ENCODE results near the gene DNAJC6. TPM values are rescaled to one million over a fixed set of nuclear protein-coding genes. Genes with fewer than 3 reads are reported as not detected.
"Not testable (repeated sequence)": the region's sequence is repeated elsewhere in the genome, so short reads cannot be mapped to it uniquely, and the experiment has no call there.

DNAJC6 gene
- total and polyA plus RNA-seq, 10 donors: 0.20 to 9.7 (median 5.7) TPM

- intact Hi-C loops (cut with DNase I; ENCODE audit: low total_unique reads): no loop called here
- no peak for DNase-seq
- no peaks in the 10 kb centered on the region for H3K27me3 ChIP-seq (replicated peaks in 1 of 7)
- no peaks in the 10 kb centered on the region for H3K4me1 ChIP-seq
- H3K27ac ChIP-seq: no peak overlapping the region
- H3K9me3 ChIP-seq: no peaks in the 10 kb centered on the region
- no peaks in the 10 kb centered on the region for H3K36me3 ChIP-seq
- TF ChIP-seq POLR2AphosphoS5 (IDR thresholded peaks at IDR 0.05) (no peak), CTCF (IDR thresholded peaks at IDR 0.05 in 8 of 11, conservative IDR thresholded peaks at IDR 0.05 in 3 of 11) (no peak), POLR2A (IDR thresholded peaks at IDR 0.05) (no peak)
- H3K4me3 ChIP-seq: no peak overlapping the region
- WGBS, 5 donors: 42 to 61% (median 57%) methylated on average over 1 of the region's 1 CpG
Observed at GRCh38 chr1:65372557-65372956, 63.2 kb downstream of the DNAJC6 start.

GRCh38 chr1:65377496-65378246 lies 68.3 kb downstream of the DNAJC6 start:
- Histone ChIP-seq H3K27me3 (replicated peaks in 1 of 7) (no peaks in the 10 kb centered on the region), H3K4me1 (no peaks in the 10 kb centered on the region), H3K27ac (no peak overlapping the region), H3K4me3 (no peak overlapping the region), H3K36me3 (no peaks in the 10 kb centered on the region), H3K9me3 (no peaks in the 10 kb centered on the region)
- TF ChIP-seq CTCF (IDR thresholded peaks at IDR 0.05 in 8 of 11, conservative IDR thresholded peaks at IDR 0.05 in 3 of 11) (no peak), POLR2AphosphoS5 (IDR thresholded peaks at IDR 0.05) (no peak)
- no peak for DNase-seq
- intact Hi-C loops (cut with DNase I; ENCODE audit: low total_unique reads): no loop called here
- 87 to 91% (median 89%) methylated on average over 4 of the region's 4 CpGs for WGBS, 5 donors

GRCh38 chr1:65378247-65378946 lies 69.1 kb downstream of the DNAJC6 start:
- intact Hi-C loops (cut with DNase I; ENCODE audit: low total_unique reads): no loop called here
- DNase-seq: no peak
- Histone ChIP-seq H3K9me3 (no peaks in the 10 kb centered on the region), H3K36me3 (no peaks in the 10 kb centered on the region), H3K4me1 (no peaks in the 10 kb centered on the region), H3K27ac (no peak overlapping the region), H3K27me3 (replicated peaks in 1 of 7) (no peaks in the 10 kb centered on the region), H3K4me3 (no peak overlapping the region)
- TF ChIP-seq POLR2A (IDR thresholded peaks at IDR 0.05) (no peak), CTCF (IDR thresholded peaks at IDR 0.05 in 8 of 11, conservative IDR thresholded peaks at IDR 0.05 in 3 of 11) (no peak), POLR2AphosphoS5 (IDR thresholded peaks at IDR 0.05) (no peak)
- 77 to 91% (median 88%) methylated on average over 2 of the region's 2 CpGs for WGBS, 5 donors

- intact Hi-C loops (cut with DNase I; ENCODE audit: low total_unique reads); H3K9me3 ChIP-seq; H3K27ac ChIP-seq; H3K4me3 ChIP-seq; DNase-seq; H3K4me1 ChIP-seq; H3K27me3 ChIP-seq (replicated peaks in 1 of 7): not testable (repeated sequence)
- H3K36me3 ChIP-seq: peaks cover 0 to 18% (median 0%) of the 10 kb centered on the region in 6 donors
- WGBS, 5 donors: 84 to 95% (median 93%) methylated on average over 5 of the region's 5 CpGs
Observed at GRCh38 chr1:65384426-65384825, 75.1 kb downstream of the DNAJC6 start.

Data from spleen (tissue), 11 donors.